Suprapubic skin (tissue), 3 donors: ENCODE measurements around the gene NR3C1.

Source experiments
- EP300 ChIP-seq: sonication (generic); formaldehyde crosslinking; IDR thresholded peaks from one replicate; pipeline ENCODE4 v1.6.1; 2017; ENCODE audit warnings: antibody characterized with exemption
- TF ChIP-seq, protein P1 (sequence below), 2 donors: fragments of 200-600 bp in 1 of 2; fragments of 450-650 bp in 1 of 2; sonication (generic) in 1 of 2; IDR thresholded peaks; one replicate each; pipeline ENCODE4 v1.5.1; 2016 to 2019; ENCODE audit warnings: antibody characterized with exemption in 2 of 2, mild to moderate bottlenecking in 1 of 2, moderate library complexity in 1 of 2

DNA sequence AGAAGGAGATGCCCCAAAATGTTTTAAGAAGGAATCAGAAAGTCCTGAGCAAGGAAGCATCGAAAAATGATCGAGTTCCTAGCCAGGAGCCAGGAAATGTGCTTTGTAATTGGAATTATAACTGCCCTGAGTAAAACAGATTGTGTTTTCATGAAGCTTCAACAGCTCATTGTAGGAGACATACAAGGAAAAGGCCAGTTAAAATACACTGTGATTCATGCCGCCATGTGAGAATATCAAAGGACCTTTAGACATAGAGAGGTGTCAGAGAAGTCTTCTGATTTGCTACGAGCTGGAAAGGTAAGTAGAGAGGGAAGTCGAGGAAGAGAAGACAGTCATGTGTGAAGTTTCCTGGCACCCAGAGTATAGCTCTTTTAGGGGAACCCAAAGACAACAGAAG, 60.9 kb downstream of the NR3C1 start:
- TF ChIP-seq, protein P1, sequence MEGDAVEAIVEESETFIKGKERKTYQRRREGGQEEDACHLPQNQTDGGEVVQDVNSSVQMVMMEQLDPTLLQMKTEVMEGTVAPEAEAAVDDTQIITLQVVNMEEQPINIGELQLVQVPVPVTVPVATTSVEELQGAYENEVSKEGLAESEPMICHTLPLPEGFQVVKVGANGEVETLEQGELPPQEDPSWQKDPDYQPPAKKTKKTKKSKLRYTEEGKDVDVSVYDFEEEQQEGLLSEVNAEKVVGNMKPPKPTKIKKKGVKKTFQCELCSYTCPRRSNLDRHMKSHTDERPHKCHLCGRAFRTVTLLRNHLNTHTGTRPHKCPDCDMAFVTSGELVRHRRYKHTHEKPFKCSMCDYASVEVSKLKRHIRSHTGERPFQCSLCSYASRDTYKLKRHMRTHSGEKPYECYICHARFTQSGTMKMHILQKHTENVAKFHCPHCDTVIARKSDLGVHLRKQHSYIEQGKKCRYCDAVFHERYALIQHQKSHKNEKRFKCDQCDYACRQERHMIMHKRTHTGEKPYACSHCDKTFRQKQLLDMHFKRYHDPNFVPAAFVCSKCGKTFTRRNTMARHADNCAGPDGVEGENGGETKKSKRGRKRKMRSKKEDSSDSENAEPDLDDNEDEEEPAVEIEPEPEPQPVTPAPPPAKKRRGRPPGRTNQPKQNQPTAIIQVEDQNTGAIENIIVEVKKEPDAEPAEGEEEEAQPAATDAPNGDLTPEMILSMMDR (IDR thresholded peaks at IDR 0.05): no peak
- TF ChIP-seq EP300: no peak
